KG1 (cell line): ENCODE measurements around the gene RPL29.

Experiments used
- DNase-seq: peaks from one replicate; lab custom pipeline; 2025; lab: John Stamatoyannopoulos, UW

Gene RPL29

DNA sequence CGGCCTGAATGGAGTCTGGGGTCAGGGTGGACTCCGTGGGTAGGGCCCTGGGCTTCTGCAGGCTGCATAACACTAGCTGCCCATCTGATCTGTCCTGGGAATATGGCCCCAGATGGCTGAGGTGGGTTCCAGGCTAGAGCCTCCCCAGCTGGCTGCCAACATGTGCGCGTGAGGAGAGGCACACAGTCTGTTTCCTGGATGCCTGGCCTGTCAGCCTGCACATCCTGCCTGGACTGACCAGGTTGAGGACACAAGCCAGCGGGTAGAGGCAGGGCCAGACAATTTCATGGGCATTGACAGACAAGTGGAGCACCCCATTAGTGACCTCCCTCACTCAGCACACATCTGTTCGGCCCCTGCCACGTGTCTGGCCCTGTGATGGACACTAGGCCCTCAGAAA is 29.8 kb upstream of the RPL29 start:
- DNase-seq: no peak

- no peak for DNase-seq
Measured at GRCh38 chr3:52024765-52025452, 29.2 kb upstream of the RPL29 start.

GRCh38 chr3:52023860-52024764 is 28.4 kb upstream of the RPL29 start:
- no peak for DNase-seq

DNA sequence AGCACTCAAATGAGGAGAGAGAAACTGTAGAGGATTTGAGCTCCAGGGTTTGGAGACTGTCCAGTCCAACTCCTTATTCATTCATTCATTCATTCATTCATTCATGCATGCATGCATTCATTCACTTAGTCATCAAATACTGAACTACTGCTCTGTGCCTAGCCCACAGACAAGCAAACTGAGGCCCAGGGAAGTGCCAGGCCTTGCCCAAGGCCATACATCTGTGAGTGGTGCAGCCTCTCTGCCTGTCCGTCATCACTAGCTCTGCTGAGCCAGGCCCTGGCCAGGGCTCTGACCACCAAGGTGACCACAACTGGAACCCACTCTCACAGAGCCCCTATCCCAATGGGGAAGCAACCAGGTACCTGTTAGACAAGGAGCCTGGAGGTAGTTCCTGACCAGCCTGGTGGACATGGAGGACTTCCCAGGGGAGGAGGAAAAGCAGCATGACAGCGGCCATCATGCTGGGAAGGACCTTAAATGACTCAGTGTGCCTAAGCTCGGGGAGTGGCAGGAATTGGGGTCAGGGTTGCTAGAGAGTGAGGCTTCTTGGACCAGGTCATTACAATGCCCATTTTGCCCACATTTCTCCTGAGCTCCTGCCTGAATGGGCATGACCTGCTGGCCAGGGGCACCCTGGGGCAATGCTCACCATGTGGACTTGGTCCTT is 27.5 kb upstream of the RPL29 start:
- DNase-seq: no peak

GRCh38 chr3:52022323-52023100 is 26.8 kb upstream of the RPL29 start:
- no peak for DNase-seq

GRCh38 chr3:52021489-52022268 is 26.0 kb upstream of the RPL29 start:
- DNase-seq: no peak

DNA sequence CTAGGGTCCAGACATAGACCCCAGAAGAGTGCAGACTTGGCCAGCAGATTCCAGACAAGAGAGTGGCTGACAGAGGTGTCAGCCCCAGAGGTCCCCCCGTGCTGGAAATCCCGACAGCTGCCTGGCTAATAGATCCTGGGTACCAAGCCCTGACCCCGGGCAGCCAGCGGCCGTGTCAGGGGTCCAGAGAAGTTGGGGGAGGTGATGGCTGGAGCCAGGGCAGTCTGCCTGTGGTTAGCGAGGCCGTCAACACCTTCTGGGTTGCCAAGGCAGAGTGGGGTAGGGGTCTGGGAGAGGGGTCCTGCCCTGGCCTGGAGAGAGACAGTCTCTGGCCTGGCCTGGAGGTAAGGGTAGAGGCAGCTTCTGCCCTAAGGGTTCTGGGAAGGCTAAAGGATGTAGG is 25.1 kb upstream of the RPL29 start:
- no peak for DNase-seq

GRCh38 chr3:52019352-52020080 is 23.8 kb upstream of the RPL29 start:
- DNase-seq: no peak

GRCh38 chr3:52018319-52019000 is 22.8 kb upstream of the RPL29 start:
- DNase-seq: no peak

GRCh38 chr3:52017586-52017985 is 21.9 kb upstream of the RPL29 start:
- DNase-seq: no peak

DNA sequence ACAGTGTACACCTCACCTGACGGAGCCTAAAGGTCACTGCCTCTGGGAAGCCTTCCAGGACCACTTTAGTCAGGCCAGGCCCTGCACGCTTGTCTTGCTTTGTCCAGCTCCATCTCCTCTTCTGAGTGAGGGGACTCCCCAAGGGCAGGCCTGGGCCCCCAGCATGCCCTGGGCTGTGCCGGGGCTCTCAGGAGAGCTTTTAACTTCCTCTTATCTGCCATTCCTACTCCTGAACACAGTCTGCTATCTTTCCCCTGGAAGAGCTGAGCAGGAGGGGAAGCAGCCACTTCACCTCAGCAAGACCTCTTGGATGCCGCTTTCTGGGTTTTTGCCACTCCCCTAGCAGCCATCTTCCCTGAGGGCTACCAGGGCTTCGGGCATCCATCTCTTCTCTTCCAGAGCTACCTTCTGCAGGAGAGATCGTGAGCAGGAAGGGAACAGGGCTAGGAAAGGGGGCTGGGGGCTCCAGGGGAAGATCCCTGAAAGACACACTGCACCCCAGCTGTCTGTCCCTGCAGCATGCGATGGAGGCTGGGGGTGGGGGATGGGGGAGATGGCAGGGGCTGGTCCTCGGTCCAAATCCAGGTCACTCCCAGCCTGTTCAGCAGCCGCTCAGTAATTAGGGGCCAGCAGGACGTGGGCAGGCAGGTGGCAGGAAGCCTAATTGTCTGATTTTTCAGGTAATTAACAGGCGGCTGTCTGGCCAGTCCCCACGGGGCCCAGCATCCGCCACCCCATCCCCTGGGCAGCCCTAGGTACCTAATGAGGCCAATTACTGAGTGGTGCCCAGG is 19.9 kb upstream of the RPL29 start:
- no peak for DNase-seq

- DNase-seq: no peak
Measured at GRCh38 chr3:52014613-52015012, 18.9 kb upstream of the RPL29 start.

GRCh38 chr3:52013802-52014598 is 18.3 kb upstream of the RPL29 start:
- DNase-seq: no peak

DNA sequence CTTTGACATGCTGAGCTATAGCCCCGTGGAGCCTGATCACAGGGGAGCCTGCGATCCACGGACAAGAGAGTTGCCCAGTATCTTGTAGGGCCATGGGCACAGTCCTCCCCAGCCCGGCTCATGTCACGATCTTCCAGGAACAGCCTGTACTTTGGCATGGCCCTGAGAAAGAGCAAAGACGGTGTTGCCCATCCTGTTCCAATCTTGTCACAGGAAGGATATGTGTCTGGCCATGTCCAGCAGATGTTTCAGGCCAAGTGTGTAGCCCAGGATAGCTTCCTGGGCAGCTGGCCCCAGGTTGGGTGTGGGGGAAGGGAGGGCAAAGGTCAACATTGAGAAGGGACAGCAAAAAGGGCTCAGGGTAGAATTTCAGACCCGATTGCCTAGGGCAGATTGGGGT is 17.0 kb upstream of the RPL29 start:
- no peak for DNase-seq

DNA sequence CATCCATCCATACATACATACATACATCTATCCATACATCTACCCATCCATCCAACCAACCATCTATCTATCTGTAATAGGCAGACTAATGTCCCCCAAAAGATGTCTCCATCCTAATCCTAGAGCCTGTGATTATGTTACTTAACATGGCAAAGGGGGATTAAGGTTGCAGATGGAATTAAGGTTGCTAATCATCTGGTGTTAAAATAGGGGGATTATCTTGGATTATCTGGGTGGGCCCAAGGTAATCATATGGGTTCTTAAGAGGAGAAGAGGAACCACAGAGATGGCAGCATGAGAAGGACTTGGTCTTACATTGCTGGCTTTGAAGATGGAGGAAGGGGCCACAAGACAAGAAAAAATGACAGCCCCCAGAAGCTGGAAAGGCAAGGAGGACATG is 14.7 kb upstream of the RPL29 start:
- no peak for DNase-seq

DNA sequence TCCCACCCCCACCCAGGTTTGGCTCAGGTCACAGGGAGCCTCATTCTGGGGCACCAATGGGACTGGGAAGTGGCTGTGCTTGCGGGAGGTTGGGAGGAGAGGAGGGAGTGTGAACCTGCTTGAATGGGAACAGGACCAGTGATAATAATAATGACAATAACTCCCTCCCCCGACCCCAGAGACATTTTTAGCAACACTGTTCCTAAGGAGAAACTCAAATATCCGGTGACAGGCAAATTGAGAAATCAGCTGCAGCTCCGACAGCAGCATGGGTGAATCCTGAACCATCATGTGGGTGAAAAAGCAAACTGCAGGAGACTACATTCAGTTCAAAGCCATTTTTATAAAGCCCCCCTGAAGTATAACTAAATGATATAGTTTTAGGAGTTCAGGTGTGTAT is 11.6 kb upstream of the RPL29 start:
- no peak for DNase-seq

GRCh38 chr3:52006820-52007133 is 11.1 kb upstream of the RPL29 start:
- DNase-seq: no peak

DNA sequence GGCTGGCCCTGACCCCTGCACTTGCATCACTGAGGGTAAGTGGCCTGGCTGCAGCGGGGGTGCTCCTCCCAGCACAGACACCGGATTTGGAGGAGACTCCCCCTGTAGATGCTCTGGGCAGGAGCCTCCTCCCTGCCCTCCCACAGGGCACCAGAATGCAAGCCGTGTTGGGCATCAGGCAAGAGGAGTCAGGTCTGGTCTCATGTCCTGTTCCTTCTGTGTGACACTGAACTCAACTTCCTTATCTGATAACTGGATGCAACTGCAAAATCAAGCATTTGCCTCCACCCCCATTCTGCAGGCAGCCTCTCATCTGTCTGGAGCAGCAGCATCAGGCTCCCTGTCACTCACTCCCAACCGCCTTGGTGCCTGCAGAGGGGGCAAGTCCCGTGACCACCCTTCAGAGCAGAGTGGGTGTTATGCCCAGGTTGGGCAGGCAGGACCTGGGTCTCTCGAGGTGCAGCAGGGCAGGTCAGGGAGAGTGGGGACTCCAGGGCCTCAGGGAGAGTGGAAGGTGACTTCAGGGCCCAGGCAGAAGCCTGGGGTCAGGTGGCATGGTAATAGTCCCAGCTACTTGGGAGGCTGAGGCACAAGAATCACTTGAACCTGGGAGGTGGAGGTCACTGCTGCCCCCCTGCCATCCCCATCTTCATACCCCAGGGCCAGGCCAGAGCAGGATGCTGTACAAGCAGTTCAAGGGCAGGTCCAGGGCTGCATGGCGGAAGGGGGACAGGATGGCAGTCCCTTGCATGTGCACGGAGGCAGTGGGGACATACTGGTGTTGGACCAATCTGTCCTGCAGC is 10.5 kb upstream of the RPL29 start:
- DNase-seq: no peak
